A172 (cell line): ENCODE data around the gene GSTM2. TPM values are rescaled to one million over a fixed set of nuclear protein-coding genes. Genes with fewer than 3 reads are reported as not detected.
"Not testable (repeated sequence)": the region's sequence is repeated elsewhere in the genome, so short reads cannot be mapped to it uniquely, and the experiment has no call there.

ENCODE experiments used
- DNase-seq: peaks from one replicate; pipeline ENCODE4 v3.0.0-alpha.2; 2015; ENCODE audit warnings: low spot score
- total RNA-seq: library from RNA; depleted of rRNA; stranded (reverse); fragments of >200 nt; shearing (Covaris generic); gene quantifications from 2 replicates; pipeline ENCODE4 v1.2.3, GENCODE V29; 2014

GSTM2 gene
- total RNA-seq, 1 experiment from 2014 or later: 8.9 TPM

DNA sequence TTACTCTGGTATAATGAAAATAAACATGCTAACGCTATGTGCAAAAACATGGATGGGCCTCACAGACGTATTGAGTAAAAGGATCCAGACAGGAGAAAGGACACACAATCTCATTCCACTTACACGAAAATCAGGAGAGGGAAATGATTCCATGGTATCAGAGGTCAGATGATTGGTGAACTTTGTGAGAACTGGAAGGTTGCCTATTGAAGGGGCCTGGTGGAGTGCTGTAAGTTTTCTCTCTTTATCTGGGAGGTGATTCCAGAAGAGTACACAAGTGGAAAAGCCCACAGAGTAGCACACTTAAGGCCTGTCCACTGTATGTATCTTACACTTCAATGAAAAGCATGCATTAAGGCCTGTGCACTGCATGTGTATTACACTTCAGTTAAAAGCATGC is 9.6 kb downstream of the GSTM2 start:
- DNase-seq: no peak

- DNase-seq: not testable (repeated sequence)
Observed at GRCh38 chr1:109678637-109679036, 10.8 kb downstream of the GSTM2 start.

- DNase-seq: not testable (repeated sequence)
Observed at GRCh38 chr1:109684777-109685176, 16.9 kb downstream of the GSTM2 start.

DNA sequence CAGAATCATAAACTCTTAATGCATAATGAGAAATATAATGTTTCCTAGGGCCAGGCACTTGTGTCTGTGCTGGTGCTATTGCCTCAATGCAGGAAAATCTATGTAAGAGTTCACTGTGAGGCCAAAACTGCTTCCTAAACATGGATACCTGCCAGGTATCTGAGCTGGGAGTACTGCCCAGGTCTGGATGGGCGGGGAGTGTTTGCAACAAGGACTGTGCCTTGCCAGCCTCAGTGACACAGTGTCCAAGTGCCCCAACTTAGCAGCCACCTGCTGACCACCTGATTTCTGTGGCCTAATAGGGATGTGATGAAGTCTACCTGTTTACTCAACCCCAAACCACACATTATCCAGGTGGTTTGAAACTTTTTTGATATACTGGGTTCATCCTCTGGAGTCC is 17.5 kb downstream of the GSTM2 start:
- DNase-seq: not testable (repeated sequence)

- not testable (repeated sequence) for DNase-seq
Observed at GRCh38 chr1:109685890-109686289, 18.0 kb downstream of the GSTM2 start.

GRCh38 chr1:109687109-109687508 is 19.3 kb downstream of the GSTM2 start:
- not testable (repeated sequence) for DNase-seq

- no peak for DNase-seq
Observed at GRCh38 chr1:109687641-109688499, 20.0 kb downstream of the GSTM2 start, which contains the start of gene GSTM1. TSS of gene GSTM1 (plus strand) at chr1:109687817. CDS start at chr1:109687874, 57 bp downstream.

GRCh38 chr1:109689844-109690405 is 22.1 kb downstream of the GSTM2 start:
- no peak for DNase-seq

GRCh38 chr1:109691759-109692158 is 23.9 kb downstream of the GSTM2 start:
- no peak for DNase-seq

DNA sequence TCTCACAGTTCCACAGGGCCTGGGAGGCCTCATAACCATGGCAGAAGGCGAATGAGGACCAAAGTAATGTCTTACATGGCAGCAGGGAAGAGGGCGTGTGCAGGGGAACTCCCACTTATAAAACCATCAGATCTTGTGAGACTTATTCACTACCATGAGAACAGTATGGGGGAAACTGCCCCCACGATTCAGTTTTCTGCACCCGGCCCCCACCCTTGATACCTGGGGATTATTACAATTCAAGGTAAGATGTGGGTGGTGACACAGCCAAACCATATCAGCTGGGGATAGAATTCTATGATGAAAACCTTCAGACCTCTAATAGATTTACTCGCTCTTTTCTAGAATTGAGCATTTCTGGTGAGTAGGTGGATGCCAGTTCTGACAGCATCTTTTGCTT is 26.5 kb downstream of the GSTM2 start:
- not testable (repeated sequence) for DNase-seq

GRCh38 chr1:109695138-109695537 is 27.3 kb downstream of the GSTM2 start:
- DNase-seq: not testable (repeated sequence)

- no peak for DNase-seq
Observed at GRCh38 chr1:109697066-109697465, 29.2 kb downstream of the GSTM2 start.

GRCh38 chr1:109697861-109698260 is 30.0 kb downstream of the GSTM2 start:
- not testable (repeated sequence) for DNase-seq

DNA sequence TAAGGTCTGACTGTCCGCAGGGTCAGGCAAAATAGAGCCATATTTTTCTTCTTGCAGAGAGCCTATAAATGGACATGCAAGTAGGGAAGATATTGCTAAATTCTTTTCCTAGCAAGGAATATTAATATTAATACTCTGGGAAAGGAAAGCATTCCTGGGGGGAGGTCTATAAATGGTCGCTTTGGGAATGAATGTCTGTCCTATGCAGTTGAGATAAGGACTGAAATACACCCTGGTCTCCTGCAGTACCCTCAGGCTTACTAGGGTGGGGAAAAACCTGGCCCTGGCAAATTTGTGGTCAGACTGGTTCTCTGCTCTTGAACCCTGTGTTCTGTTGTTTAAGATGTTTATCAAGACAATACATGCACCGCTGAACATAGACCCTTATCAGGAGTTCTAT is 35.1 kb downstream of the GSTM2 start:
- DNase-seq: not testable (repeated sequence)

DNA sequence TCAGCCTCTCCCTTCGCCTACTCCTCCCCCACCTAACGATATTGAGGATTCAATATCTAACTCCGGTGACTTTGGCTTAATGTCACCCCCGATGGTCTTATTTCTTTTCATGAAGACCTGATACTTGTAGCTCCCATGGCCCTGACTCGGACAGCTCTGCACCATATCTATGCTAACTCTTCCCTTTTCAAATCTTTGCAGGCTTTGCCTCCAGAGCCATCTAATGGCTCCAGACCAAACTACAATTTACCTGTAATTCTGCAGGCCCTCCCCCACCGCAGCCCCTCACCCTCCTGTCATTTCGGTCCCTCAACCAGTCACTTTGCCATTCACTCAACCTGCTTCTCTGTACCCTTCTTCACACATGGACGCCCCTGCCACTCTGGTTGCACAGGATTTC is 36.3 kb downstream of the GSTM2 start:
- no peak for DNase-seq

DNA sequence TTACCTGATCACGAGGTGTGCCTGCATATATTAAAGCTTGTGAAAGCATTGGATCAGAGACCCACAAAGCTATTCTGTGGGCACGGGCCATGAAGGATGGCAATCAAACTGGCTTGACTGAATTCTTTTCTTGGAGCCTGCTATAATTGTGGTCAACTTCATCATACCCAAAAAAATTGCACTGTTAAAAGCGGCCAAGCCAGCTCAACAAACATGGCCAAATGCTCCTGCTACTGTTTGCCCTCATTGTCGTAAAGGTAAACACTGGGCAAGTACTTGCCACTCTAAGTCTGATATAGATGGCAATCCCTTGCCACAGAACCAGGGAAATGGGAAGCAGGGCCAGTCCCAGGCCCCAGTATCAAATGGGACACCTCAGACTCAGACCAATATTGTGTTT is 37.6 kb downstream of the GSTM2 start:
- DNase-seq: no peak

DNA sequence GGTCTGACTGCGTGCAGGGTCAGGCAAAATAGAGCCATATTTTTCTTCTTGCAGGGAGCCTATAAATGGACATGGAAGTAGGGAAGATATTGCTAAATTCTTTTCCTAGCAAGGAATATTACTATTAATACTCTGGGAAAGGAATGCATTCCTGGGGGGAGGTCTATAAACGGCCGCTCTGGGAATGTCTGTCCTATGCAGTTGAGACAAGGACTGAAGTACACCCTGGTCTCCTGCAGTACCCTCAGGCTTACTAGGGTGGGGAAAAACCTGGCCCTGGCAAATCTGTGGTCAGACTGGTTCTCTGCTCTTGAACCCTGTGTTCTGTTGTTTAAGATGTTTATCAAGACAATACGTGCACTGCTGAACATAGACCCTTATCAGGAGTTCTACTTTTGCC is 41.1 kb downstream of the GSTM2 start:
- not testable (repeated sequence) for DNase-seq

GRCh38 chr1:109709822-109710221 is 42.0 kb downstream of the GSTM2 start:
- not testable (repeated sequence) for DNase-seq

DNA sequence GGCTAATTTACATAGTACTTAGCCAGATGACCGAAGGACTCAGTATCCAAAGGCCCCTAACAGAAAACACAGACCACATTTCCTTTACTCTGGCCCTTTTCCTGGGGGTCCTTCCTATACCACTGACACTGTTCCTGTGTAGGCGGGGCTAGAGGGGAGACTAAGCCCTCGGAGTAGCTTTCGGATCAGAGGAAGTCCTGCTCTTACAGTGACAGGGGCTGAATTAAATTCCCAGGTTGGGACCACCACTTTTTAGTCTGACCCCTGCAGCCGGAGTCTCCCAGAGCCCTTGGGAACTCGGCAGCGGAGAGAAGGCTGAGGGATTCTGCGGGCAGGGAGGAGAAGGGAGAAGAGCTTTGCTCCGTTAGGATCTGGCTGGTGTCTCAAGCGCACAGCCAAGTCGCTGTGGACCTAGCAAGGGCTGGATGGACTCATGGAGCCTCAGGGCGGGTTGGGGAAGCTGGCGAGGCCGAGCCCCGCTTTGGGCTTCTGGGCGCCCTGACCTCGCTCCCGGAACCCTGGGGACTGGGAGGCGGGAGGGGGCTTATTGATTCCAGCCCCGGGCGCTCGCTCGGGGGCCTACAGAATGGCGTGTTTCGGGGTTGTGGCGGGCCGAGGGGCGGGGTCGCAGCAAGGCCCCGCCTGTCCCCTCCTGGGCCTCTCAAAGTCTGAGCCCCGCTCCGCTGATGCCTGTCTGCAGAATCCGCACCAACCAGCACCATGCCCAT is 43.9 kb downstream of the GSTM2 start, which contains the start of gene GSTM5:
TSS of gene GSTM5 (plus strand) at position 659 of the 728 bp plus-strand sequence. CDS start at position 721, 62 bp downstream.
- not testable (repeated sequence) for DNase-seq

GRCh38 chr1:109712321-109712864 is 44.5 kb downstream of the GSTM2 start:
- DNase-seq: no peak

- DNase-seq: no peak
Observed at GRCh38 chr1:109713636-109714035, 45.8 kb downstream of the GSTM2 start.
